Progenitor cell of endocrine pancreas (in vitro differentiated cells): ENCODE measurements around the gene CRYZL1. TPM values are rescaled to one million over a fixed set of nuclear protein-coding genes. Genes with fewer than 3 reads are reported as not detected.
A peak's percentile ranks its signal among the peaks of the same experiment; 100 is the strongest.

Experiments used
- DNase-seq: peaks from one replicate; pipeline ENCODE4 v3.0.0; 2021; ENCODE audit warnings: low spot score; ENCODE audit not compliant: unreplicated experiment
- H3K27ac Mint-ChIP-seq: 2 replicates; pipeline ENCODE4 v1.8.0; 2021; ENCODE audit warnings: mild to moderate bottlenecking, moderate library complexity, mixed read lengths
- H3K27me3 Mint-ChIP-seq: 2 replicates; pipeline ENCODE4 v1.8.0; 2021; ENCODE audit warnings: mixed read lengths
- H3K36me3 Mint-ChIP-seq: 2 replicates; pipeline ENCODE4 v1.8.0; 2022; ENCODE audit warnings: mixed read lengths; ENCODE audit not compliant: insufficient read depth
- H3K4me1 Mint-ChIP-seq: 2 replicates; pipeline ENCODE4 v1.8.0; 2021; ENCODE audit warnings: low read depth, mixed read lengths
- H3K4me3 Mint-ChIP-seq: 2 replicates; pipeline ENCODE4 v1.8.0; 2021; ENCODE audit warnings: low read depth, mild to moderate bottlenecking, moderate library complexity, mixed read lengths
- H3K9me3 Mint-ChIP-seq: 2 replicates; pipeline ENCODE4 v1.8.0; 2021; ENCODE audit warnings: low read depth, mixed read lengths
- long read RNA-seq: library from polyadenylated mRNA; unstranded; transcript quantifications from one replicate; pipeline ENCODE4 v2.0.0, GENCODE V29; 2020
- total RNA-seq: library from RNA; stranded (reverse); gene quantifications from 2 replicates; pipeline ENCODE4 v1.2.1, GENCODE V29; 2021
- TF ChIP-seq, protein P1 (sequence below): fragments of 200-600 bp; sonication (generic); IDR thresholded peaks from one replicate; pipeline ENCODE4 v1.5.0; 2021; ENCODE audit warnings: antibody characterized with exemption, mild to moderate bottlenecking; ENCODE audit not compliant: unreplicated experiment

The CRYZL1 gene
- 39.9 and 42.8 TPM in 2 replicates for total RNA-seq
- long read RNA-seq, transcript CRYZL1-209 (12 exons, 2,558 nt): minor isoform, 9 of 123 reads
- long read RNA-seq, transcript CRYZL1-204 (13 exons, 1,617 nt): major isoform, 50 of 123 reads
- long read RNA-seq, transcript CRYZL1-203 (13 exons, 1,482 nt): minor isoform, 6 of 123 reads
- long read RNA-seq, partial matches to known transcripts: 23 of 123 reads
- long read RNA-seq, other reads (novel, unspliced or antisense): 34 of 123 reads

DNA sequence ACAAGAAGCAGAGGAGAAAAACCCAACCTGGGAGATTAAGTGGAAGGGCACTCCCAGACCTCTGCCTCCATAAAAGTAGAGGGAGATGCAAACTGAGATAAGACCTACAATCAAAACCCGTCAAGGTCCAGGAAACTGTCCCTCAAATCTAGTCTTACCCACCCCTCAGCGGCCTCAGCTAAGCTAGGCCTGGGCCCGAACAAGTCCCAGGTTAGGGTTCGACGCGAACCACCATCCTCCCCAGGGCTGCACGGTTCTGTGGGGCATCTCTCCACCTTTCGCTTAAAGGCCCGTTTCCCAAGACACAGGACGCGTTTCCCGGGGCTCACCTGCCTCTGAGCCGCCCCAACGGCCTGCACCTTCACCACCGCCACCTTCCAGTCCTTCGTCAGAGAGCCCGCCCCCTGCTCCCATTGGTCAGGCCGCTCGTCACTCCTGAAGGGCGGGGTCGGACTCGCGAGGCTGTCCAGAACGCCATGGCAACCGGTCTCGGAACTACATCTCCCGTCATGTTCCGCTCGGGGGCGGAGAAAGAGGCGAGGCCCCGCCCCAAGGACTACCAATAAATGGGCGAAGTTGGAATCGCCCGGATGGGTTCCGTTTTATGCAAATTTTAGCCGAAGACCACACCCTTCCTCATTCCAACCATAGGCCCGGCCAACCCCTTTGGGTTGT is at the start of gene CRYZL1:
Gene CRYZL1 (minus strand): TSS at position 390 of the 675 bp plus-strand sequence. CDS start 10,190 bp downstream, outside the sequence.
- Mint-ChIP-seq H3K27me3 (no peaks in the 10 kb centered on the region), H3K4me3 (peak within 1 kb of the TSS; percentile 86), H3K4me1 (peaks cover 19% of the 10 kb centered on the region), H3K9me3 (peaks cover 7% of the 10 kb centered on the region), H3K36me3 (peaks cover 7% of the 10 kb centered on the region), H3K27ac (peak within 1 kb of the TSS; percentile 99)
- DNase-seq: peak; percentile 100
- TF ChIP-seq, protein P1, sequence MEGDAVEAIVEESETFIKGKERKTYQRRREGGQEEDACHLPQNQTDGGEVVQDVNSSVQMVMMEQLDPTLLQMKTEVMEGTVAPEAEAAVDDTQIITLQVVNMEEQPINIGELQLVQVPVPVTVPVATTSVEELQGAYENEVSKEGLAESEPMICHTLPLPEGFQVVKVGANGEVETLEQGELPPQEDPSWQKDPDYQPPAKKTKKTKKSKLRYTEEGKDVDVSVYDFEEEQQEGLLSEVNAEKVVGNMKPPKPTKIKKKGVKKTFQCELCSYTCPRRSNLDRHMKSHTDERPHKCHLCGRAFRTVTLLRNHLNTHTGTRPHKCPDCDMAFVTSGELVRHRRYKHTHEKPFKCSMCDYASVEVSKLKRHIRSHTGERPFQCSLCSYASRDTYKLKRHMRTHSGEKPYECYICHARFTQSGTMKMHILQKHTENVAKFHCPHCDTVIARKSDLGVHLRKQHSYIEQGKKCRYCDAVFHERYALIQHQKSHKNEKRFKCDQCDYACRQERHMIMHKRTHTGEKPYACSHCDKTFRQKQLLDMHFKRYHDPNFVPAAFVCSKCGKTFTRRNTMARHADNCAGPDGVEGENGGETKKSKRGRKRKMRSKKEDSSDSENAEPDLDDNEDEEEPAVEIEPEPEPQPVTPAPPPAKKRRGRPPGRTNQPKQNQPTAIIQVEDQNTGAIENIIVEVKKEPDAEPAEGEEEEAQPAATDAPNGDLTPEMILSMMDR: no peak

DNA sequence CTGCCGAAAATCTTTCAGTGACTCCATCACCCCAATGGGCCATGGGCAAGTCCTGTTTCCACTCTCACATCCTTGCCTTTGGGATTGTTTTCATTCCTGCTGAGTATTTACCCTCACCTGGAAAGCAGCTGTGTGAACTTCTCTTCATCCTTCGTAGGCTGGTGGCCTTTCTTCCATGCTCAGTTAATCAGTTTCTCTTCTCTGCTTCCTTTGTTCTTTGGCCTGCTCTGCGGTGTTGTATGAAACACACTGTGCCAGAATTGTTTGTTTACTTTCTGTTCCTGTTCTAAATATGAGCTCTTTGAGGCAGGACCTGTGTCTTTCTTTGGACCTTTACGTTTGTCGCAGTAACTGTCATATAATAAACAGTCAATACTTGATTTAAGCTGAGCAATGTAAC is 49.3 kb upstream of the CRYZL1 start:
- H3K27ac Mint-ChIP-seq: peak overlapping the region; percentile 8
- H3K27me3 Mint-ChIP-seq: no peaks in the 10 kb centered on the region
- H3K9me3 Mint-ChIP-seq: no peaks in the 10 kb centered on the region
- H3K36me3 Mint-ChIP-seq: no peaks in the 10 kb centered on the region
- DNase-seq: no peak
- TF ChIP-seq, protein P1: no peak
- peaks cover 44% of the 10 kb centered on the region for H3K4me1 Mint-ChIP-seq
- no peak overlapping the region for H3K4me3 Mint-ChIP-seq

DNA sequence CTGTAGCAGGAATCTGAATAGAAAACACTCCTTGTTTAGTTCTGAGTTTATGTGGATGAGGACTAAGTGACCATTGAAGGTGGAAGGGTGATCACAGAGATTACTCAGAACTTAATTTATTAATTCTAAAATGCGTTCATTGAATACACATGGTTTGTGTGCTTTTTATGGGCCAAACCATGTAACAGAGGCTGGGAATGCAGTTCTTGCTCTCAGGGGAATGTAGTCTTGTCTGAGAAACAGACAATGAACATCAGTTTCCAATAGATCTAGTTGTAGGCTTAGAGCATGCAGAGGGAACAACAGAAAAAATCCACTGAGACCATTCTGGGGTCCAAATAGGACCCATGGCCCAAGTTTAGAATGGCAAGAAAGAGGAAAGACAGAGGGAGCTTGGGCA is 46.8 kb upstream of the CRYZL1 start:
- Mint-ChIP-seq H3K27me3 (no peaks in the 10 kb centered on the region), H3K9me3 (no peaks in the 10 kb centered on the region), H3K36me3 (no peaks in the 10 kb centered on the region), H3K4me3 (no peak overlapping the region), H3K4me1 (peaks cover 57% of the 10 kb centered on the region), H3K27ac (no peak overlapping the region)
- DNase-seq: no peak
- TF ChIP-seq, protein P1: no peak

DNA sequence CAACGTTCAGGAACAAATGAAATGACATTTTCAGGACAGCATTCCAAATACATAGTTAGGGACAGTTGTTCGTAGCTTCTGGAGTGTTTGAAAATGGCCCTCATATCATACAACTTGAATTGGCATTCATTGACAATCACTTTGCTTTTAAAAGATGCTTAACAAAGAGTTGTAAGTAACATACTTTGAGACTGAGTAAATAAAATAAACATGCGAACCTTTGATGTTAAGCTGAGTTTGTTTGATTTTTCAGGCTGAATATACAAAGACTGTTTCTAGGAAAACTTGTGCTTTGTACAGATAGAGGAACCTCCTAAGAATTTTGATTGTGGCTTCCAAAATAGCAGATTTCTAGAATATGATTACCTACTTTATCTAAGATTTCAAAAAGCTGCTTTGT is 46.1 kb upstream of the CRYZL1 start:
- no peak for DNase-seq
- Mint-ChIP-seq H3K4me1 (peaks cover 62% of the 10 kb centered on the region), H3K27ac (peak overlapping the region; percentile 81), H3K4me3 (no peak overlapping the region), H3K9me3 (no peaks in the 10 kb centered on the region), H3K36me3 (no peaks in the 10 kb centered on the region), H3K27me3 (no peaks in the 10 kb centered on the region)
- TF ChIP-seq, protein P1: no peak

DNA sequence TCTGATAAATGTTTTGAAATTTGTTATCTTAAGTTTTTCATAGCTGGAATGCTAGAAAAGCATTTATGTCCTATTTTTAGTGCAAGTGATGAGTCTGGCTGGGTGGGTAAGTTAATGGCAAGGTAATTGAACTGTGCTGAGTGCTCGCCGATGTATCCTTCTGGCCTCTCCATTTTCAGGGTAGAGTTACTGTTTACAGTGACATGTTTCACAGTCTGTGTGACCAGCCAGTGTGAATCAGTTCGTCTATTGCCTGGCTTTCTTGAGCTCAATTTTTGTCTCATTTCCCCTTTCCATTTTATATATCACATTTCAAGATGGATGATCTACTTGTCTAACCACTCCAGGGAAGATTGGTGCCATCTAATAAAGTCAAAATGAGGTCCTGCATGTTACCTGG is 44.8 kb upstream of the CRYZL1 start:
- peak overlapping the region; percentile 71 for H3K27ac Mint-ChIP-seq
- no peaks in the 10 kb centered on the region for H3K36me3 Mint-ChIP-seq
- H3K27me3 Mint-ChIP-seq: no peaks in the 10 kb centered on the region
- H3K4me3 Mint-ChIP-seq: no peak overlapping the region
- no peaks in the 10 kb centered on the region for H3K9me3 Mint-ChIP-seq
- peaks cover 58% of the 10 kb centered on the region for H3K4me1 Mint-ChIP-seq
- TF ChIP-seq, protein P1: no peak
- DNase-seq: no peak
